RPMI7951 (cell line): ENCODE results near the gene PIGL. TPM values are rescaled to one million over a fixed set of nuclear protein-coding genes. Genes with fewer than 3 reads are reported as not detected.

Experiments
- DNase-seq: peaks from one replicate; pipeline ENCODE4 v3.0.0-alpha.2; 2012; ENCODE audit warnings: low read depth
- total RNA-seq: library from RNA; depleted of rRNA; stranded (reverse); fragments of >200 nt; shearing (Covaris generic); gene quantifications from 2 replicates; pipeline ENCODE4 v1.2.3, GENCODE V29; 2014; rRNA removed

PIGL gene
- total RNA-seq, 1 experiment from 2014 or later, result 12.0 TPM

DNA sequence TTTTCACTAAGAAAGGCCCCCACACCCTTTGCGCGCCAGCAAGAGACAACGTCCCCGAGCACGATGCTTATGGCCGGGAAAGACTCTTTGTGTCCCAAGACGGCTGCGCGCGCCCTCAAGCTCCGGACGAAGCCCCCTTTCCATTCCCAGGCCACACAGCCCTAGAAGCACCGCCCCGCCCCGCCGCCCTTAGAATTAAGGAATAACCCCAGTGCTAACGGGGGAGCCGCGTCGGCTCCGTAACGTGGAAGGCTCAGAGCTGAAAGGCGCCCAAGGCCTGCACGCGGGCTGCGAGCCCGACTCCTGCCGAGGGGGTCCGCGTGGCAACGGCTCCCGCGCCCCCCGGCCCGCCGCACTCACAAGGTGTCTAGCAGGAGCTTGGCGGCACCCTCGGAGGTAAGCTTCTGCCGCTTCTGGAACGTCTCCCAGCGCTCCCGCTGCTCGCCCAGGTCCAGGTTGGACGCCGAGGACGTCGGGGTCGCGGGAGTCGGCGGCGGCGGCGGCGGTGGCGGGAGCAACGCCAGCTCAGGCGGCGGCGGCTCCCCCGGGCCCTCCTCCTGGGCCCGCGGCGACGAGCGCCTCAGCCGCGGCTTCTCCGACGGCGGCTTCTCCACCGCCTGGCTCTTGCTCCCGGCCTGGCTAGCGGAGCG, 135.8 kb downstream of the PIGL start:
- DNase-seq, result peak; percentile 22

DNA sequence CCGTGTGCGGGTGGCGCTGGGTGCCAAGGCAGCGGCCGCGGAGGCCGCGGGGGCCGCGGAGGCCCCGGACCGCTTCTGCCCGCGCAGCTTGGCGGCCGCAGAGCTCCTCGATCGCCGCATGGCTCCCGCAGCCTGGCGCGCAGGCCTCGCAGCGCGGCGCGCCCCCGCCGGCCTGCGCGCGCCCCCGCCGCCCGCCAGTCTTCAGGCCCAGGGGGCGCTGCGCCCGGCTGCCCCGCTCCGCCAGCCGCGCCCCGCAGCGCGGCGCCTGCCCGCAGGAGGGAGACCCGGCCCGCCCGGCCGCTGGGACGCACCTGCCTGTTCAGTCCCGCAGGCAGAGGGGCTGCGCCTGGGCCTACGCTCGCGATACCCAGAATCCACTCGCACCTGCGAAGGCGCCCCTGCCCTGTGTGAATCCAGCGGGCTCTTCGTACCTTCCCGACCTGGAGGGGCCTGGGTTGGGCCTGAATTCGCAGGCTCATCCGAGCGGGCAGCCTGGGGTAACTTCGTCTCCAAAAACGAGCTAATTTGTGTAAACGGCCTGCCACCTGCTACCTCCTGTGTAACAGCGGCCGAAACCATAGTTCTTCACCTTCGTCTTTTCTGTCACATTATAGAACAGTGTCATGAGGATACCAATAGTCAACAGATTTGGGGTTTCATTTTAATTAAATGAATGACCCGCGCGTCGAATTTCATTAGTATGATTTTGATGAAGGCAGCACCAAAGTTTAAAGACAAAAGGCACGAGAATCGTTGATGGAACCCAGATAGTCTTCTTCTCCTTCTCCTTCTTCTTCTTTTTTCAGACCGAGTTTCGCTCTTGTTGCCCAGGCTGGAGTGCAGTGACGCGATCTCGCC, 136.5 kb downstream of the PIGL start, which contains the start of gene CENPV:
CENPV (minus strand) TSS at position 153 of the 858 bp plus-strand sequence; CDS start at position 120, 33 bp downstream.
- peak; percentile 18 for DNase-seq

GRCh38 chr17:16354585-16354984, 137.6 kb downstream of the PIGL start:
- DNase-seq, result no peak

GRCh38 chr17:16358394-16358793, 141.4 kb downstream of the PIGL start:
- no peak for DNase-seq

GRCh38 chr17:16361874-16362273, 144.9 kb downstream of the PIGL start:
- no peak for DNase-seq

GRCh38 chr17:16363749-16364536, 146.9 kb downstream of the PIGL start:
- peak; percentile 66 for DNase-seq

GRCh38 chr17:16364625-16365024, 147.6 kb downstream of the PIGL start:
- DNase-seq, result no peak

DNA sequence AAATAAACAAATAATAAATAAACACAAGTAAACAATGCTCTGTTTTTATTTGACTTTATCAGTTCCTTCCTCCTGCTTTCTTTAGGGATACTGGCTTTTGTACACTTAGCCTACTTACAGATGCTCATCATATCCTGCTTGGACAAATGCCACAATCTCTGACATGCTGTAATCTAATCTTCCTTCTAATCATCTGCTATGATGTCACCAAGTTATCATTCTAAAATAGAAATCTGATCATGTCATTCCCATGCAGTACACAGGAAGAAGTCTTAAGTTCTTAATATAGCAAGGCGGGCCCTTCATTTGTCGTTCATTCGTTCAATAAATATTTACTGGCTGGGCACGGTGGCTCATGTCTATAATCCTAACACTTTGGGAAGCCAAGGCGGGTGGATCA, 154.7 kb downstream of the PIGL start:
- peak; percentile 61 for DNase-seq

- DNase-seq, result no peak
These were observed 157.3 kb downstream of the PIGL start for GRCh38 chr17:16374146-16374938.

Other genes starting within 250 kb of the PIGL start
- gene ZSWIM7, start 217.5 kb upstream of the PIGL start, total RNA-seq, result 23.0 and 27.2 TPM in 2 replicates
- 17.7 and 19.8 TPM in 2 replicates for gene TTC19, start 217.4 kb upstream of the PIGL start, total RNA-seq
- 54.2 and 55.0 TPM in 2 replicates for gene NCOR1, start 1.7 kb upstream of the PIGL start, total RNA-seq
- 6.5 and 14.8 TPM in 2 replicates for gene CENPV, start 136.3 kb downstream of the PIGL start, total RNA-seq
- gene UBB, start 163.9 kb downstream of the PIGL start, total RNA-seq, result 2,073 and 2,186 TPM in 2 replicates
- 123 and 130 TPM in 2 replicates for gene TRPV2, start 198.4 kb downstream of the PIGL start, total RNA-seq